ENCODE data around the gene AHNAK2. TPM values are rescaled to one million over a fixed set of nuclear protein-coding genes. Genes with fewer than 3 reads are reported as not detected.

AHNAK2 gene
- polyA plus RNA-seq, 3 donors: 1.4 to 2.2 (median 2.0) TPM

DNA sequence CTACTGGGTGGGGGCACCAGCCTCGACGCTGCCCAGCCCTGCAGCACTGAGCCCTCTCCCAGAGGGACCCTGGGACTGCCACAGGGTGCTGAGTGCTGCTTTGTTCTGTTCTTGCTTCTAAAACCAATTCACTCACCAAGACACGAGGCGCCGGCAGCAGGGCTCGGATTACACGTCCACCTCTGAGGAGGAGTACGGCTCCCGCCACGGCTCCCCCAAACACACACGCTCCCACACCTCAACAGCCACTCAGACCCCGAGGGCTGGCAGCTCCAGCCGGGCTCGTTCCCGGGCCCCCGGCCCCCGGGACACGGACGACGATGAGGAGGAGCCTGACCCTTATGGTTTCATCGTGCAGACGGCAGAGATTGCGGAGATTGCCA, 88.8 kb downstream of the AHNAK2 start:
- DNase-seq (ENCODE audit: low read depth in 3 of 3, low spot score in 2 of 3): no peak

DNA sequence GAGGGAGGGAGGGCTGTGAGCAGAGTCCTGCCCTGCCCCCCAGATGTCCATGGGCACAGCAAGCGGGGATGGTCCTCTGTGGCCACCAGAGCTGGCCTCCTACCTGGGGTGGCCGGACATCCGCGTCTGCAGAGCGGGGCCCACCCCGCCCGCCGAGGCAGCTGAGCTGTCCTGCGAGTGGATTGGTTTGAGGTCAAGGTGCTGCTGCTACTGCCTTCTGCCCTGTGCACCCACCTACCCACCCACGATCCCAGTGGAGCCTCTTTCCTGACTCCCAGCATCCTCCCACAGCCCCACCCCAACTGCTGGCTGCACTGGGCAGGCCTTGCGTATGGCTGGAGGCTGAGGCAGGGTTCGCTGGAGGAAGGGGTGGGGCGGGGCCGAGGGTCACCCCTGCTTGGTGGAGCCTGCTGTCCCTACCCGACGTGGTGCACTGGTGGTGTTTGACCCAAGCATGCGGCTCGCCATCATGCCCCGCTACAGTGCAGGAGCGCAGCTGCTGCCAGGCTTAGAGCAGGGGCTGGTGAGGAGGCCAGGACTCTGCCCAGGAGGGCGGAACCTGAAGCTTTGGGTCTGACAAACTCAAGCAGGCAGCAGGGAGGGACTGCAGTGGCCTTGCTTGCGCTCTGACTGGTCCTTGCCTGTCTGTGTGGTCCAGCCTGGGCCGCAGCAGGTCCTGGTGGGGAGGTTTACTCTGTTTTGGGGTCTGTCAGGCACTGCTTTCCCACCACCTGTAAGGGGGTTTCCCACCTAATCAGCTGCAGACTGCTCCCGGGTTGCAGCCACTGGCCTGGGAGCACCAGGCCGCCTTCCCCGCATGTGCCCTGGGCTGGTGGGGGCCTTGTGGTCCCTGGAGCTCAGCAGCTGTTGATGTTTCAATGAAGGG, 89.4 kb downstream of the AHNAK2 start:
- no peak for DNase-seq (ENCODE audit: low read depth in 3 of 3, low spot score in 2 of 3)

DNA sequence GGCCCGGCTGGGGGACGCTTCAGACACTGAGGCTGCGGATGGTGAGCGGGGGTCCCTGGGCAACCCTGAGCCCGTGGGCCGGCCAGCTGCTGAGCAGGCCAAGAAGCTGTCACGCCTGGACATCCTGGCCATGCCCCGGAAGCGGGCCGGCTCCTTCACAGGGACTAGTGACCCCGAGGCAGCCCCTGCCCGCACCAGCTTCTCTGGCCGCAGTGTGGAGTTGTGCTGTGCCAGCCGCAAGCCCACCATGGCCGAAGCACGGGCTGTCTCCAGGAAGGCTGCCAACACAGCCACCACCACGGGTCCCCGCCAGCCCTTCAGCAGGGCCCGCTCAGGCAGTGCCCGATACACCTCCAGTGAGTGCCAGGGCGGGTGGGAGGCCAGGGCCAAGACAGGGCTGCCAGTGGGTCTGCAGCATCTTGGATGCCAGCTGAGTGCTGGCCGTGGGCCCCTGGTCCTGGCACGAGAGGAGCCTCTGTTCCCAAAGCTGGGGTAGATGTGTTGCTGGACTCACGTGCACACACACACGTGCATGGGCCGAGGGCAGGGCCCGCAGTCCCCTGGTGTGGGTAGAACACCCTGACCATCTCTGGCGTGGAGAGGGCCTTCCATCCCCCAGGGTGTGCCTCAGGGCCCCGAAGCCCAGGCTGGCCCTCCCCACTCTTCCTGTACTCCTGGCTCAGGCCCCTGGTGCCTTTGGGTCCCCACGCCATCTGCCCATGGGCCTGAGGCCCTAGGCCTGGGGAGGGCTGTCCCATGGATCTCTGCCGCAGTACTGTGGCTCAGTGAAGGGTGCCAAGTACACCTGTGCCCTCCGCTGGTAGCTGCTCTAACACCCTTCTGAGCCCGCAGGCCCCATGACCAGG, 90.3 kb downstream of the AHNAK2 start:
- no peak for DNase-seq (ENCODE audit: low read depth in 3 of 3, low spot score in 2 of 3)

Other genes with a start within 250 kb of the AHNAK2 start
- gene SIVA1, start 225.2 kb downstream of the AHNAK2 start, polyA plus RNA-seq (ENCODE audit: insufficient read length in 3 of 3): 10 to 100 TPM; 45.3 to 63.5 (median 54.5) TPM
- gene AKT1, start 182.6 kb downstream of the AHNAK2 start, polyA plus RNA-seq (ENCODE audit: insufficient read length in 3 of 3): 100 to 1,000 TPM; 103 to 107 (median 105) TPM
- gene ZBTB42, start 177.3 kb downstream of the AHNAK2 start, polyA plus RNA-seq (ENCODE audit: insufficient read length in 3 of 3): 1 to 10 TPM; 3.8 to 4.4 (median 3.8) TPM
- 1 to 10 TPM; 8.1 to 9.8 (median 9.5) TPM for gene CEP170B, start 113.1 kb downstream of the AHNAK2 start, polyA plus RNA-seq (ENCODE audit: insufficient read length in 3 of 3)
- 1 to 10 TPM; 2.6 to 3.2 (median 3.2) TPM for gene PLD4, start 53.5 kb downstream of the AHNAK2 start, polyA plus RNA-seq (ENCODE audit: insufficient read length in 3 of 3)
- 10 to 100 TPM; 22.0 to 22.3 (median 22.0) TPM for gene CLBA1, start 7.4 kb upstream of the AHNAK2 start, polyA plus RNA-seq (ENCODE audit: insufficient read length in 3 of 3)
- 10 to 100 TPM; 17.4 to 19.3 (median 18.7) TPM for gene CDCA4, start 42.7 kb upstream of the AHNAK2 start, polyA plus RNA-seq (ENCODE audit: insufficient read length in 3 of 3)
- under 1 TPM; 0.28 to 0.40 (median 0.32) TPM for gene GPR132, start 87.1 kb upstream of the AHNAK2 start, polyA plus RNA-seq (ENCODE audit: insufficient read length in 3 of 3)
- gene JAG2, start 190.4 kb upstream of the AHNAK2 start, polyA plus RNA-seq (ENCODE audit: insufficient read length in 3 of 3): 1 to 10 TPM; 6.6 to 8.0 (median 7.1) TPM
- 10 to 100 TPM; 19.2 to 26.0 (median 21.0) TPM for gene NUDT14, start 202.9 kb upstream of the AHNAK2 start, polyA plus RNA-seq (ENCODE audit: insufficient read length in 3 of 3)

Measured in right renal cortex interstitium (tissue), 3 donors.